ENCODE measurements around the gene IRAK2. TPM values are rescaled to one million over a fixed set of nuclear protein-coding genes. Genes with fewer than 3 reads are reported as not detected.
A peak's percentile ranks its signal among the peaks of the same experiment; 100 is the strongest.

Gene IRAK2
- total RNA-seq, 1 donor from 2014 or later = 1.9 TPM

DNA sequence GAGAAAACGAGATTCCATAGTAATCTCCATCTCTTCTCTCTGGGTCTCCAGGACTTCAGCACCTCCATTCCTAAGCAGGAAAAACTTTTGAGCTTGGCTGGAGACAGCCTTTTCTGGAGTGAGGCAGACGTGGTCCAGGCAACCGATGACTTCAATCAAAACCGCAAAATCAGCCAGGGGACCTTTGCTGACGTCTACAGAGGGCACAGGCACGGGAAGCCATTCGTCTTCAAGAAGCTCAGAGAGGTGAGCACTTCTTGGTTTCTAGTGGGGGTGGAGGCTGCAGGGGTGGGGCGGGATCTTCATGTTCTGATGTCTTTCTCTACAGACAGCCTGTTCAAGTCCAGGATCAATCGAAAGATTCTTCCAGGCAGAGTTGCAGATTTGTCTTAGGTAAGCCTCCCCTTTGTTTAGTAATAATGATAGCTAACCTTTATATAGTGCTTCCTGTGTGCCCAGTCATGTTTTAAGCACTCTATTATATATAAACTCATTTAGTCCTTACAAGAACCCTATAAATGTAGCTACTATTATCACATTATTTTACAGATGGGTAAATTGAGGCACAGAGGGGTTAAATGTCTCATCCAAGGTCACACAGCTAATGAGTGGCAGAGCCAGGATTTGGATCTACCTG is 48.6 kb downstream of the IRAK2 start:
- DNase-seq (ENCODE audit: low spot score) = no peak
- intact Hi-C loops (cut with DNase I) = no loop called here

DNA sequence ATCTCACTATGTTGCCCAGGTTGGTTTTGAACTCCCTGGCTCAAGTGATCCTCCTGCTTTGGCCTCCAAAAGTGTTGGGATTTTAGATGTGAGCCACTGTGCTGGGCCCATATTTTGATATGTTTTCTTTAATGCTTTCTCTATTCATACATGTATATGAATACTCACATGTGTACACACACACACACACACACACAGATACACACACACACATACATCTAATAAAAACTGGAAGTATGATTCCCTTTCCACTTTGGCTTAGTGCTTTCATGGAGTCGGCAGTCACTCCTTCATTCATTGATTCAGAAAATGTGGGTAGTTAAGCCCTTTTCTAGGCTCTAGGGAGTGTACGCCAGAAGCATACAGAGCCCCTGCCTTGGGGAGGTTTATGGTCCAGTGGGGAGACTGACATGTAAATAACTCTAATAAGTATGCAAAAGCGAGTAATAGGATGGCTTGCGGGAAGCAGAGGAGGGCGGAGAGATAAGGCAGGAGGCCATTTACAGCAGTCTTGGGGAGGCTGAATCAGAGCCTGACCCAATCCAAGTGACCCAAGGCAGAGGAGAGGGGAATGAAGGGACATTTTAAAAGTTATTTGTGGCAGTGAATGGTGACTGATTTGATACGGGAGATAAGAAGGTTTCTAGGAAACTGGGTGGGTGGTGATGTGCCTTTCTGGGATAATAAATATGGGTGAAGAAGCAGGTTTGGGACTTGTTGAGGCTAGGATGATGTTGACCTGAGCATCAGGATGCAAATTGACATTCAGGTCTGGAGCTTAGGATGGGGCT is 51.1 kb downstream of the IRAK2 start:
- DNase-seq (ENCODE audit: low spot score) = no peak
- intact Hi-C loops (cut with DNase I) = no loop called here

DNA sequence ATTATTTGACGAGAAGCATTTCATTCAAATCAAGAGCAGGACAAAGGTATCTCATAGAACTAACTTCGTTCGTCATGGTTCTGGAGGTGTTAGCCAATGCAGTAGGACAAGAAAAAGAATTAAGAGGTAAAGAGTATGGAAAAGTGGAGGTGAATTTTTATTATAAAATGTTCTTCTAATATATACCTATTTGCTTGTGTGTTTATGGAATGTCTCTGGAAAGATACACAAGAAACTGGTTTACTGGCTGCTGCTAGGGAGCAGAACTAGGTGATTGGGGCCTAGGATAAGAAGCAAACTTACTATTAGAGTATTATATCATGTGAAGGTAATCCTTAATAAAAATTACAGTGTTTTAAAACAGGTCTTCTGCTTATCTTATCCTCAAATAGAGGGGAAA is 52.6 kb downstream of the IRAK2 start:
- intact Hi-C loops (cut with DNase I) = no loop called here
- no peak for DNase-seq (ENCODE audit: low spot score)

DNA sequence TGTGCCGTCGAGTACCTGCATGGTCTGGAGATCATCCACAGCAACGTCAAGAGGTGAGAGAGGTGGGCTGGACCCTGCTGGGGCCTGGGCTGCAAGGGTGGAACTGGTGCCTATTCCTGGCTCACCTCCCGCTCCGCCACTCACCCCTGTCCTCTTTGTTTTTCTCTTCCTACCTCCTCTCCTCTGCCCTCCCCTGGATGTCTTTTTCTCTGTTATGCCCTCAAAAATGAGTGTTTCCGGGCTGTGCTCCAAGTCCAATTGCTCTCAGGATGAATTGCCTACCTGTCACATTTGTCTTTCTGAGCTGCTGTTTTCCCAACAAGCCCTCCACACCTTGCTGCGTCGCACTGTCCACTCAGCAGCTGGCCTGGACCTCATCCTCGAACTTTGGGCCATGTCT is 55.0 kb downstream of the IRAK2 start:
- intact Hi-C loops (cut with DNase I) = loop anchor here (5.0 to 10.0 kb wide), 4 partner anchors 32 to 505 kb away; partner anchors contain the start of genes CRELD1 and FANCD2
- DNase-seq (ENCODE audit: low spot score) = no peak

DNA sequence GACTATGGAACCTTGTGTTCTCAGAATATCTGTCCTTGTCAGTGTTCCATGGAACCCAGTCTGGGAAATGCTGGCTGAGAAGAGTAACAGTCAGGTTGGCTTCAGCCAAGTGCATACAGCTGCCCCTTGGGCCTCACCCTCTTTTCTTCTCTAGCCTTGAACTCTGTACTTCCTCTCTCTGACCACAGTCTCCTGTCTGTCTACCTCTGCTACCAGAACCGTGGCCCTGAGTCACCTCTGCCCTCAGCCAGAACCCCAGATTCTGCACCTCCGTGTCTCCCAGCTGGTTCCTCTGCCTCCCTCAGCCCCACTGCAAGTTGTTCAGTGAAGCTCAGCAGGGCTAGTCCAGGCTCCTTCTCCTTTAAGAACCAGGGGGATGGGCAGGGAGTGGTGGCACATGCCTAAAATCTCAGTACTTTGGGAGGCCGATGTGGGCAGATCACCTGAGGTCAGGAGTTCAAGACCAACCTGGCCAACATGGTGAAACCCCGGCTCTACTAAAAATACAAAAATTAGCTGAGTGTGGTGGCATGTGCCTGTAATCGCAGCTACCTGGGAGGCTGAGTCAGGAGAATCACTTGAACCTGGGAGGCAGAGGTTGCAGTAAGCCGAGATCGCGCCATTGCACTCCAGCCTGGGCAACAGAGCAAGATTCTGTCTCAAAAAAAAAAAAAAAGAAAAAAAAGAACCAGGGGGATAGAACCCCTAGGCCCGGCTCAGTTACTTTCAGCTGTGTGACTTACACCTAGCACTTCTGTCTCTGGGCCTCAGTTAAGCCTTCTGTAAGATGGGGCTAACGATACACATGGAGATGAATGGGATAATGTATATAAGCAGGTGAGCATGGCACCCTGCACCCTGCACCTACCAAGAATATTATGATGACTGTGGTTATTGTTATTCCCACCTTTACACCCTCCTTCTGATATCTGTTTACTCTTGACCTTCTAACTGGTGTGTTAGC is 59.2 kb downstream of the IRAK2 start:
- intact Hi-C loops (cut with DNase I) = loop anchor here (5.0 to 10.0 kb wide), 4 partner anchors 37 to 509 kb away; partner anchors contain the start of genes CRELD1 and FANCD2
- no peak for DNase-seq (ENCODE audit: low spot score)

DNA sequence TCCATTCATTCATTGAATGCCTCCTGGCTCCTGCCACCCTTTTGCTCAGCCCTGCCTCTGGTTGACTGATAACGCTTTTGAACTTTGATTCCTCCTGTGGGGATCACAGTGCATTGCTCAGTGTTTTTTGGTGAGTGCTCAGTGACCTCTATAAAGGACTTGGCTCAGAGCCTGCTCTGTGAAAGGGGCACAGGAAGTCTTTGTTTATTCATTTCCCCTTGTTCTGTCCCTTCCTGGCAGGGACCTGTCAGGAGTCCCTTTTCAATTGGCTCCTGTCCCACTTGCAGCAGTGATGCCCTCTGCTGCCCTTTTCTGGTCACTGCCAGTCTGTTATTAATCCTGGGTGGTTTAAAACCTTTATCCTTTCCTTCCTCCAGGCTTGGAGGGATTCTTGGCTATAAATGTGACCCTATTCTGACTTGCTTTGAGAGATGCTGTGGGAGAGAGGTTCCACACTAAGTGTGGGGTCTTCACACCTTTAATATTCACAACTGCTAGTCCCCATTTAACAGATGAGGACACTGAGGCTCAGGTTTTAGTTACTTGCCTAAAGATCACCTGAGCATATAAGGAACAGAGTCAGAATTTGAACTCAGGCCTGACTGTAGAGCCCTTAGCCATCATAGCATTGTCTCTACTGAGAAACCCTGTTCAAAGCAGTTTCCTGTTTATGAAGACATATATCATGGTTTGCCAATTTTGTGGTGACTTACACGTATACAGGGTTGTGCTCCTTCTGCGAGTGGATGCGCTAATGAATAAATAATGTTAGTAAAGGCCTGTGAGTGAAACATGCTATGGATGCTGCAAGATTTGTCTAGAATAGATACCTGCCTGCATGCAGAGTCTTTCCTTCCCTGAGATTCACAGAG is 60.3 kb downstream of the IRAK2 start:
- DNase-seq (ENCODE audit: low spot score) = peak; percentile 85
- intact Hi-C loops (cut with DNase I) = loop anchor here (1.0 to 10.0 kb wide), 5 partner anchors 38 to 510 kb away; partner anchors contain the start of genes CRELD1, FANCD2 and IRAK2

DNA sequence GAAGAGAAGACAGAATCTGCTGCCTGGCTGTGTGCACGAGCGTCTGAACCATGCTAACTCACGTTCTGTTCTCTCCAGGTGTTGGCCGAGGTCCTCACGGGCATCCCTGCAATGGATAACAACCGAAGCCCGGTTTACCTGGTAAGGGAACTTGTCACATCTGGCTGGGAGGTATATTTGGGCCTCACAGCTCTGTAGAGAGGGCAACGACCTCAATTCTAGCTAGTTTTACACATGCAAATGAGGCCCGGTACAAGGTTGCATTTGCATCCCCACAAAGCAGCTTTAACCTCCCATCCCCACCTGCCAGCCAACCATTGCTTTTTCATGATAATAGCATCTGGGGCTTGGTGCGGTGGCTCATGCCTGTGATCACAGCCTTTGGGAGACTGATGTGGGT is 61.6 kb downstream of the IRAK2 start:
- DNase-seq (ENCODE audit: low spot score) = no peak
- intact Hi-C loops (cut with DNase I) = loop anchor here (10.0 kb wide), 3 partner anchors 201 to 511 kb away; partner anchors contain the start of genes CRELD1 and FANCD2

DNA sequence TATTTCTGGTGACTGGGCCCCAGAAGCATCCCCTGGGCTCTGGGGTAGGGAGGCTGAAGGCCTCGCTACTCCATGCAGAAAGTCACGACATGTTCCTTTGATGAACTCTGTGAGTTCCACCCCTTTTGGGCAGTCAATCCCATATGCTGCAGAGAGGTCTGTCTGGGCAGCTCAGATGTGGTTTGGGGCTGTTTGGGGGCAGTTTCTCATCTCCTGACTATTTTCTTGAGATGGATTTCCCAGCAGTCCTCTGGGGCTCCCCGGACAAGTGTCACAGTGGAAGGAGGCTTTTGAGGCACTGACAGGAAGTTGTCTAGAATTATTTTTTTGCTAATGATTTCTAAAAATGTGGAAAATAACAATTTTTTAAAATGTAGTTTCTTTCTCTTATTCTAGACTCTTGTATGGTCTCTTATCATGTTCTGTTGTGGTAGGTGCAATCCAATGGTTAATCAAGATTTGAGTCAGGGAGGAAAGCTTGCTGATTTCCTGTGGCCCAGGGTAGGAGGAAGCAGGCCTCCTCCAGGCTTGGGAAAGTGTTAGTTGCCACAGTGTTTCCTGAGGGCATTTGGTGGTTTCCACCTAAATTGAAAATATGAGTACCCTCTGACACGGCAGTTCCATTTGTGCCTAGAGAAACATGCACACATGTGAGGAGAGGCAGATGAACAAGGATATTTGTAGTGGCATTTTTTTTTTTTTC is 63.7 kb downstream of the IRAK2 start:
- DNase-seq (ENCODE audit: low spot score) = no peak
- intact Hi-C loops (cut with DNase I) = loop anchor here (10.0 kb wide), 3 partner anchors 204 to 514 kb away; partner anchors contain the start of genes CRELD1 and FANCD2

DNA sequence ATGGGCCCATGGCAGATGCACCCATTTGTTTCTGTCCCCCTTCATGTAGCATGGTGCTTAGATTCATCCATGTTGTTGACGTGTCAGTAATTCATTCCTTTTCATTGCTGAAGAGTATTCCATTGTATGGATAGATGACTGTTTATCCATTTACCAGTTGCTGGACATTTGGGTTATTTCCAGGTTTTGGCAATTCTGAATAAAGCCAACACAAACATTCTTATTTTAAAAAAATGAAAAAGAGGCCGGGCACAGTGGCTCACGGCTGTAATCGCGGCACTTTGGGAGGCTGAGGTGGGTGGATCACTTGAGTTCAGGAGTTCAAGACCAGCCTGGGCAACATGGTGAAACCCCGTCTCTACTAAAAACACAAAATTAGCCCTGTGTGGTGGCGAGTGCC is 64.9 kb downstream of the IRAK2 start:
- DNase-seq (ENCODE audit: low spot score) = no peak
- intact Hi-C loops (cut with DNase I) = loop anchor here (10.0 kb wide), 3 partner anchors 205 to 515 kb away; partner anchors contain the start of genes CRELD1 and FANCD2

DNA sequence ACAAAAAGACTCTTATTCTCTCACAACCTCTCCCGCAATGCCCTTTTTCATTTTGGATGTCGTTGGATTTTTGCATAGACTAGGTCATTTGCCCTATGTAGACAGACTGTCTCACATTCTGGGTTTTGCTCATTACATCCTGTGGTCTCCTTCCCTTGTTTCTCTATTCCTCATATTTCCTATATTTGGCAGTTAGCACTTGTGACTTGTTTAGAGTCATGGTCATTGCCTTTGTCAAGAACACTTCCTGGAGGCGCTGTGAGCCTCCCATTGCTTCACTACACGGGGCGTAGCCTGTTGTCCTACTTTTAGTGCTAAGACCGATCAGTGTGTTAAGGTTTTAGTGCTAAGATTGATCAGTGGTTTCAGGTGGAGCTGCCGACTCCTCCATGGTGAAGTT is 67.4 kb downstream of the IRAK2 start:
- DNase-seq (ENCODE audit: low spot score) = no peak
- intact Hi-C loops (cut with DNase I) = no loop called here

DNA sequence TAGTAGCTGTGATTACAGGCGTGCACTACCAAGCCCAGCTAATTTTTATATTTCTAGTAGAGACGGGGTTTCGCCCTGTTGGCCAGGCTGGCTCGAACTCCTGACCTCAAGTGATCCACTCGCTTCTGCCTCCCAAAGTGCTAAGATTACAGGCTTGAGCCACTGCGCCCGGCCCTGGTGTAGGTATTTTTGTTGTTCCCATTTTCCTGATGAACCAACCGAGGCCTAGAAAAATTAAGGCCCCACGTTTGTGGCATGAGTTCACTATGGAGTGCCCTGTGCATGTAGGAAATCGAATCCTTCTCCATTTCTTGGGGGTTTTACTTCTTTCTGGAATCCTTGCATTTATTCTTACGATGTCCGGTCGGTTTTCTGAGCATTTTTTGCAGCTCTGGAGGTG is 69.3 kb downstream of the IRAK2 start:
- intact Hi-C loops (cut with DNase I) = no loop called here

DNA sequence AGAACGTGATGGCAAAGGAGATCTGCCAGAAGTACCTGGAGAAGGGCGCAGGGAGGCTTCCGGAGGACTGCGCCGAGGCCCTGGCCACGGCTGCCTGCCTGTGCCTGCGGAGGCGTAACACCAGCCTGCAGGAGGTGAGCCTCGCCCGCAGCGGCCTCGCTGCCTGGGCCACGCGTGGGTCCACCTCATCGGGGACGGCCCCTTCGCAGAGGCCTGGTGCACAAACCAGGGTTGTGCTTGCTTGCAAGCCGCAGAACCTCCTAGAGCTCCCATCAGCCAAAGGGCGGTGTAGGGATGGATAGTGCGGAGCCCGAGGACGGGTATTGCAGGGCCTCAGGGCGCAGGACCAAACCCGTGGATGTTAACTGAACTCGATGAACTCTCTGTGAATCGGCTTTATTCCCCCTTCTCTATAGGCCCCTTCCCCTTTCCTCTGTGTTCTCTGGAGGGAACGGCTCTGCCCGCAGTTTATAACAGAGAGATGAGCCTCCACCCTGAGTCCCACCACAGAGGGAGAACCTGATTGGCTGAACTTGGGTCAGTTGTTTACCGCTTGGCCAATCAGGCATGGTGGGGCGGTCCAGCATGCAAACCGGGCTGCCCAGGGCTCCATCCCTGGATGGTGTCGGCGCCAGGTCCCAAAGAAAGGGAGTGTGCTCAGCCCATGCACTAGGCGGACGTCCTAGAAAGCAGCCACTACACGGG is 70.0 kb downstream of the IRAK2 start:
- intact Hi-C loops (cut with DNase I) = no loop called here
- no peak for DNase-seq (ENCODE audit: low spot score)

More for the DNA sequence above, 69.3 kb downstream of the IRAK2 start:
- no peak for DNase-seq (ENCODE audit: low spot score)

DNA sequence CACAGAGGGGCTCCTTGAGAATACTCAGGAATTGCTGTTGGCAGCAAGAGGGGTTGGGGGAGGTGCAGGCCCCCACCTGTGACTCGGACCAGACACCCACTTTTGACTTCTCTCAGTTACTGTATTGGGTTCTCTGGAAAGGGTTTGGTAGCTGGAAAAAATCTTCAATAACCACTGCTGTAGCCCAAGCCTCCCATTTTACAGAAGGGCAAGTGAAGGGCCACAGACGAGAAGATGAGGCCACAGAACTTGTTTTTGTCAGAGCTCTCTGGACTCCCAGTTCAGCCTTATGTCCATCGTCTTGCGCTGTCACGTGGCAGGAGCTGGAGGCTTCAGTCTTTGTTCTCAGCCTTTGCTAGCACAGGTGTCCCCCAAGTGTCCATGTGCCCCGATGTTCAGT is 70.8 kb downstream of the IRAK2 start:
- no peak for DNase-seq (ENCODE audit: low spot score)
- intact Hi-C loops (cut with DNase I) = no loop called here

DNA sequence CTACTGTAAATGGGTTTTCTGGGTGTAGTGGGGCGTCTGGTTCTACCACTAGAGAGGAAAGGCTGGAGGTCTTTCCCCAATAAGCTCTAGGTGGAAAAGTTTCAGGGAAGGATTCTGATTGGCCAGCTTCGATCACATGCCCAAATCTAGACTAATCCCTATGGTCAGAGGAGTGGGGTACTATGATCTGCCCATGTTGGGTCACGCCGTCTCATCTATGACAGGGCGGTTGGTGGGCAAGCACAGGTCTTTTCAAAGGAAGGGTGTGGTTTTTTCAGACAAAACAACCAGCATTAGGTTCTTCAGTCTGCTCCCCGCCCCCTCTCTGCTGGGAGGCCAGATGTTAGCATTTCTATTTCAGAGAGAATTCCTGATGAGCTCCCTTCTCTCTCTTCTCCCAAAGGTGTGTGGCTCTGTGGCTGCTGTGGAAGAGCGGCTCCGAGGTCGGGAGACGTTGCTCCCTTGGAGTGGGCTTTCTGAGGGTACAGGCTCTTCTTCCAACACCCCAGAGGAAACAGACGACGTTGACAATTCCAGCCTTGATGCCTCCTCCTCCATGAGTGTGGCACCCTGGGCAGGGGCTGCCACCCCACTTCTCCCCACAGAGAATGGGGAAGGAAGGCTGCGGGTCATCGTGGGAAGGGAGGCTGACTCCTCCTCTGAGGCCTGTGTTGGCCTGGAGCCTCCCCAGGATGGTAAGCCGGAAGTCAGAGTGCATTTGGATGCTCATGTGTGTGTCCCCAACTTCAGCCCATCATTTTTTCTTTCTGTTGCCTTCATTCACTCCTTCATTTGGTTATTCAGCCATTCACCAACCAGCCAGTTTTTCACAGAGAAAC is 73.8 kb downstream of the IRAK2 start:
- intact Hi-C loops (cut with DNase I) = no loop called here
- no peak for DNase-seq (ENCODE audit: low spot score)

DNA sequence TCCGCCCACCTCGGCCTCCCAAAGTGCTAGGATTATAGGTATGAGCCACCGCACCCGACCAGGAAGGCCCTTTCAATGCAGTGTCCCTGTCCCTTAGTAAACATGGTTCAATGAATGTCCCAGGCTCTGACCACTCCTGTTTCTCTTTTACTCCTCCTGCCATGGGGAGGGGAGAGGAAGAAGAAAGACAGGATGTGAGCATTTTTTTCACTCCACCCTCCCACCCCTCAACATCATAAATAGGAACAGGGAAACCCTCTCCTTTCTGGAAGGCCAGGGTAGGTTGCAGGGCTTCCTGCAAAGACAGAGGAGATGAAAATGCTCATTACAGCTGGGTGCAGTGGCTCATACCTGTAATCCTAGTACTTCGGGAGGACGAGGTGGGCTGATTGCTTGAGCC is 76.1 kb downstream of the IRAK2 start:
- intact Hi-C loops (cut with DNase I) = no loop called here
- no peak for DNase-seq (ENCODE audit: low spot score)

DNA sequence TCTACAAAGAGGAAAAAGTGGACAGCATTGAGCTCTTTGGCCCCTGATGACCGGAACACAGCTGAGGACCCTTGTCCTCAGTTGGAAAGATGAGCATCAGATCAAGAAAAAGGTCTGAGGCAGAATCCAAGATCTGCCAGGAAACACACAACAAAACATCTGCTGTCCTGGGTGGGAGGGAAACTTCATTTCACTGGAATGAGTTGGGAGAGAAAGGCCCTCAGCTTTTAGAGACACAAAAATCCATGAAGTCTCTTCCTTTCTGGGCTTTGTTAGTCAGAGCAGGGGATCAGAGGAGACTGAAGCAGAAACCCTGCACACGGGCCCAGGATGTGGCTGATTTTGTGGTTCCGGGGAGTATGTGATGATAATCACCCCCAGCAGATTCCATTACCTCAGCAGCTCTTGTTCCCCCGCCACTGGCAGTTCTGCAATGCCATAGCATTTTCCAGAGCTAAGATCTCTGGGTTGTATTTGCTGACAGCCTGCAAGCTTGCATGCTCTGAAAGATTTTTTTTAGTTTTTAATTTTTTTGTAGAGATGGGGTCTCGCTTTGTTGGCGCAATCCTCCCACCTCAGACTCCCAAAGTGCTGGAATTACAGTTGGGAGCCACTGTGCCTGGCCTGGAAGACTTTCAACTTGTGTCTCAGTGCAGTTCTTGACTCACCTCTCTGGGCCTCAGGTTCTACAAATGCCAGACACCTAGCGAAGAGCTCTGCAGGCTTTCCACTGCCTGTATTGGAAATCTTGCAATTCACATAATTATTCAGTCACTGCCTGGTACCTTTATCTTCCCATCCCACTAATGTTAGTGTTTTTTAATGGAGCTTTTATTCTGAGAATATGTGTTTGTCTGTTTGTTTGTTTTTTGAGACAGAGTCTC is 77.7 kb downstream of the IRAK2 start:
- no peak for DNase-seq (ENCODE audit: low spot score)
- intact Hi-C loops (cut with DNase I) = no loop called here
